ENCODE data around the gene AMOT.

AMOT gene

GRCh38 chrX:112839856-112840255 lies 775 bp downstream of the AMOT start:
- no peak for DNase-seq (ENCODE audit: low read depth in 1 of 2, low spot score in 1 of 2)

- no peak for DNase-seq (ENCODE audit: low read depth in 1 of 2, low spot score in 1 of 2)
These were observed 3.1 kb downstream of the AMOT start for GRCh38 chrX:112837531-112837930.

- no peak for DNase-seq (ENCODE audit: low read depth in 1 of 2, low spot score in 1 of 2)
These were observed 5.6 kb downstream of the AMOT start for GRCh38 chrX:112835019-112835418.

- DNase-seq (ENCODE audit: low read depth in 1 of 2, low spot score in 1 of 2) = no peak
These were observed 6.4 kb downstream of the AMOT start for GRCh38 chrX:112834031-112834845.

- DNase-seq (ENCODE audit: low read depth in 1 of 2, low spot score in 1 of 2) = no peak
These were observed 8.0 kb downstream of the AMOT start for GRCh38 chrX:112832481-112833095.

GRCh38 chrX:112830540-112830939 lies 10.1 kb downstream of the AMOT start:
- no peak for DNase-seq (ENCODE audit: low read depth in 1 of 2, low spot score in 1 of 2)

- no peak for DNase-seq (ENCODE audit: low read depth in 1 of 2, low spot score in 1 of 2)
These were observed 13.2 kb downstream of the AMOT start for GRCh38 chrX:112827292-112827903.

GRCh38 chrX:112826023-112826422 lies 14.6 kb downstream of the AMOT start:
- no peak for DNase-seq (ENCODE audit: low read depth in 1 of 2, low spot score in 1 of 2)

GRCh38 chrX:112822892-112823291 lies 17.7 kb downstream of the AMOT start:
- DNase-seq (ENCODE audit: low read depth in 1 of 2, low spot score in 1 of 2) = no peak

GRCh38 chrX:112820364-112821268 lies 20.0 kb downstream of the AMOT start:
- DNase-seq (ENCODE audit: low read depth in 1 of 2, low spot score in 1 of 2) = no peak

- no peak for DNase-seq (ENCODE audit: low read depth in 1 of 2, low spot score in 1 of 2)
These were observed 20.8 kb downstream of the AMOT start for GRCh38 chrX:112819813-112820212.

GRCh38 chrX:112819008-112819640 lies 21.5 kb downstream of the AMOT start:
- DNase-seq (ENCODE audit: low read depth in 1 of 2, low spot score in 1 of 2) = no peak

- DNase-seq (ENCODE audit: low read depth in 1 of 2, low spot score in 1 of 2) = no peak
These were observed 22.3 kb downstream of the AMOT start for GRCh38 chrX:112818114-112819007.

GRCh38 chrX:112816908-112817307 lies 23.7 kb downstream of the AMOT start:
- DNase-seq (ENCODE audit: low read depth in 1 of 2, low spot score in 1 of 2) = no peak

GRCh38 chrX:112814496-112814895 lies 26.1 kb downstream of the AMOT start:
- no peak for DNase-seq (ENCODE audit: low read depth in 1 of 2, low spot score in 1 of 2)

GRCh38 chrX:112812741-112813140 lies 27.9 kb downstream of the AMOT start:
- DNase-seq (ENCODE audit: low read depth in 1 of 2, low spot score in 1 of 2) = no peak

- DNase-seq (ENCODE audit: low read depth in 1 of 2, low spot score in 1 of 2) = no peak
These were observed 31.9 kb downstream of the AMOT start for GRCh38 chrX:112808651-112809195.

GRCh38 chrX:112808007-112808406 lies 32.6 kb downstream of the AMOT start:
- no peak for DNase-seq (ENCODE audit: low read depth in 1 of 2, low spot score in 1 of 2)

GRCh38 chrX:112803060-112803459 lies 37.6 kb downstream of the AMOT start:
- no peak for DNase-seq (ENCODE audit: low read depth in 1 of 2, low spot score in 1 of 2)

GRCh38 chrX:112802541-112802940 lies 38.1 kb downstream of the AMOT start:
- no peak for DNase-seq (ENCODE audit: low read depth in 1 of 2, low spot score in 1 of 2)

All from activated CD4-positive, alpha-beta T cell treated with anti-CD3 and anti-CD28 coated beads, Interleukin-2, amount 50 U/mL, for 24 hours (primary cell).